ENCODE data around the gene PLEKHA1. TPM values are rescaled to one million over a fixed set of nuclear protein-coding genes. Genes with fewer than 3 reads are reported as not detected.

PLEKHA1 gene
- total RNA-seq, 1 experiment from 2014 or later = 30.6 TPM

DNA sequence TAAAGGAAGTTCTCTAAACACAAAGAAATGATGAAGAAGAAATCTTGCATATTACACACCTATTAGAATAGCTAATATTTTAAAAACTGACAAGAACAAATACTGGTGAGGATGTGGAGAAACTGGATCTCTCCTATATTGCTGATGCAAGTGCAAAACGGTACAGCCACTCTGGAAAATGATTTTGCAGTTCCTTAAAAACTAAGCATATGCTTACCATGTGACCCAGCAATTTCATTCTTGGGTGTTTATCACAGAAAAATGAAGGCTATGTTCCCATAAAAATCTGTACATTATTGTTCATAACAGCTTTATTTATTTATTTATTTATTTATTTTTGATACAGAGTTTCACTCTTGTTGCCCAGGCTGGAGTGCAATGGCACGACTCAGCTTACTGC, 14.9 kb upstream of the PLEKHA1 start:
- H3K36me3 ChIP-seq (ENCODE audit: control insufficient read depth in 1 of 2, insufficient read depth in 2 of 2, low read length in 2 of 2) = no peaks in the 10 kb centered on the region
- BruUV-seq (replicated peaks) = no TSS peak
- no peaks in the 10 kb centered on the region for H3K4me1 ChIP-seq (ENCODE audit: control insufficient read depth in 1 of 2, insufficient read depth in 2 of 2, low read length in 2 of 2)
- ChIA-PET CTCF (interaction anchor here (1.4 kb wide), 1 partner anchor 206 kb away, joined by 3 read pairs; no protein-coding TSS in a partner anchor), POLR2A (no interaction called here), RAD21 (ENCODE audit: low non-redundant PET in 1 of 2, low total read pairs in 2 of 2, uncharacterized antibody in 2 of 2, unreplicated experiment in 2 of 2) (no interaction called here)
- H3K27ac ChIP-seq (ENCODE audit: low read depth, low read length) = no peak overlapping the region
- intact Hi-C loops (cut with micrococcal nuclease) = no loop called here
- DNase-seq (ENCODE audit: low read depth, low spot score) = no peak
- no peak overlapping the region for H3K4me2 ChIP-seq (ENCODE audit: low read length)
- TF ChIP-seq EZH2phosphoT487 (IDR thresholded peaks at IDR 0.05; ENCODE audit: borderline replicate concordance) (no peak), ZFX (IDR thresholded peaks at IDR 0.05) (no peak), CBX3 (IDR thresholded peaks at IDR 0.05; ENCODE audit: low read depth) (no peak), SIN3A (IDR thresholded peaks at IDR 0.05; ENCODE audit: low read depth) (no peak), ZNF274 (IDR thresholded peaks at IDR 0.05; ENCODE audit: low read depth, low read length) (no peak)
- H3K79me2 ChIP-seq (ENCODE audit: insufficient read depth, low read length) = no peaks in the 10 kb centered on the region
- no peak overlapping the region for H3K4me3 ChIP-seq (replicated peaks in 1 of 2; ENCODE audit: low read depth in 1 of 2, low read length in 2 of 2)
- H3K9me2 ChIP-seq (ENCODE audit: insufficient read depth) = no peaks in the 10 kb centered on the region
- no peak overlapping the region for H2AFZ ChIP-seq (ENCODE audit: low read depth, low read length, poor library complexity, severe bottlenecking)
- ATAC-seq = no peak
- no peaks in the 10 kb centered on the region for H4K20me1 ChIP-seq (ENCODE audit: insufficient read depth)
- no peak overlapping the region for H3K9ac ChIP-seq (ENCODE audit: low read length)
- no peaks in the 10 kb centered on the region for H3K27me3 ChIP-seq (ENCODE audit: insufficient read depth, low read length)
- H3K9me3 ChIP-seq (ENCODE audit: control insufficient read depth in 1 of 2, insufficient read depth in 1 of 2, low read depth in 1 of 2, low read length in 2 of 2) = no peaks in the 10 kb centered on the region

- Histone ChIP-seq H3K79me2 (ENCODE audit: insufficient read depth, low read length) (no peaks in the 10 kb centered on the region), H2AFZ (ENCODE audit: low read depth, low read length, poor library complexity, severe bottlenecking) (no peak overlapping the region), H3K9ac (ENCODE audit: low read length) (no peak overlapping the region), H3K27me3 (ENCODE audit: insufficient read depth, low read length) (no peaks in the 10 kb centered on the region), H3K9me3 (ENCODE audit: control insufficient read depth in 1 of 2, insufficient read depth in 1 of 2, low read depth in 1 of 2, low read length in 2 of 2) (no peaks in the 10 kb centered on the region), H3K36me3 (ENCODE audit: control insufficient read depth in 1 of 2, insufficient read depth in 2 of 2, low read length in 2 of 2) (no peaks in the 10 kb centered on the region), H3K9me2 (ENCODE audit: insufficient read depth) (no peaks in the 10 kb centered on the region), H3K4me1 (ENCODE audit: control insufficient read depth in 1 of 2, insufficient read depth in 2 of 2, low read length in 2 of 2) (no peaks in the 10 kb centered on the region), H3K27ac (ENCODE audit: low read depth, low read length) (no peak overlapping the region), H3K4me2 (ENCODE audit: low read length) (no peak overlapping the region), H3K4me3 (replicated peaks in 1 of 2; ENCODE audit: low read depth in 1 of 2, low read length in 2 of 2) (no peak overlapping the region), H4K20me1 (ENCODE audit: insufficient read depth) (no peaks in the 10 kb centered on the region)
- POLR2A ChIA-PET = no interaction called here
- intact Hi-C loops (cut with micrococcal nuclease) = no loop called here
- RAD21 ChIA-PET (ENCODE audit: low non-redundant PET in 1 of 2, low total read pairs in 2 of 2, uncharacterized antibody in 2 of 2, unreplicated experiment in 2 of 2) = no interaction called here
- no TSS peak for BruUV-seq (replicated peaks)
- TF ChIP-seq EZH2phosphoT487 (IDR thresholded peaks at IDR 0.05; ENCODE audit: borderline replicate concordance) (no peak), YY1 (IDR thresholded peaks at IDR 0.05; ENCODE audit: extremely low read depth, insufficient replicate concordance, low read depth, low read length) (no peak), SIN3A (IDR thresholded peaks at IDR 0.05; ENCODE audit: low read depth) (no peak), CEBPB (IDR thresholded peaks at IDR 0.05; ENCODE audit: low read depth) (no peak), FOSL1 (IDR thresholded peaks at IDR 0.05; ENCODE audit: low read depth) (no peak), EZH2 (IDR thresholded peaks at IDR 0.05) (no peak), CBX3 (IDR thresholded peaks at IDR 0.05; ENCODE audit: low read depth) (no peak), CTCF (IDR thresholded peaks at IDR 0.05 in 2 of 3, conservative IDR thresholded peaks at IDR 0.05 in 1 of 3; ENCODE audit: borderline replicate concordance in 1 of 3, insufficient read depth in 1 of 3, low read depth in 2 of 3, low read length in 2 of 3) (no peak), SP1 (IDR thresholded peaks at IDR 0.05; ENCODE audit: low read depth) (no peak), POLR2AphosphoS5 (IDR thresholded peaks at IDR 0.05; ENCODE audit: low read depth, low read length) (no peak), POLR2A (IDR thresholded peaks at IDR 0.05; ENCODE audit: borderline replicate concordance, extremely low read depth, insufficient read depth, insufficient read length) (no peak)
- TF ChIP-seq, protein P1, sequence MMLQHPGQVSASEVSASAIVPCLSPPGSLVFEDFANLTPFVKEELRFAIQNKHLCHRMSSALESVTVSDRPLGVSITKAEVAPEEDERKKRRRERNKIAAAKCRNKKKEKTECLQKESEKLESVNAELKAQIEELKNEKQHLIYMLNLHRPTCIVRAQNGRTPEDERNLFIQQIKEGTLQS (IDR thresholded peaks at IDR 0.05) = no peak
- TF ChIP-seq, protein P2, sequence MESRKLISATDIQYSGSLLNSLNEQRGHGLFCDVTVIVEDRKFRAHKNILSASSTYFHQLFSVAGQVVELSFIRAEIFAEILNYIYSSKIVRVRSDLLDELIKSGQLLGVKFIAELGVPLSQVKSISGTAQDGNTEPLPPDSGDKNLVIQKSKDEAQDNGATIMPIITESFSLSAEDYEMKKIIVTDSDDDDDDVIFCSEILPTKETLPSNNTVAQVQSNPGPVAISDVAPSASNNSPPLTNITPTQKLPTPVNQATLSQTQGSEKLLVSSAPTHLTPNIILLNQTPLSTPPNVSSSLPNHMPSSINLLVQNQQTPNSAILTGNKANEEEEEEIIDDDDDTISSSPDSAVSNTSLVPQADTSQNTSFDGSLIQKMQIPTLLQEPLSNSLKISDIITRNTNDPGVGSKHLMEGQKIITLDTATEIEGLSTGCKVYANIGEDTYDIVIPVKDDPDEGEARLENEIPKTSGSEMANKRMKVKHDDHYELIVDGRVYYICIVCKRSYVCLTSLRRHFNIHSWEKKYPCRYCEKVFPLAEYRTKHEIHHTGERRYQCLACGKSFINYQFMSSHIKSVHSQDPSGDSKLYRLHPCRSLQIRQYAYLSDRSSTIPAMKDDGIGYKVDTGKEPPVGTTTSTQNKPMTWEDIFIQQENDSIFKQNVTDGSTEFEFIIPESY (IDR thresholded peaks at IDR 0.05; ENCODE audit: extremely low read depth, insufficient replicate concordance, low read length) = no peak
- ATAC-seq (no peak), DNase-seq (ENCODE audit: low read depth, low spot score) (no peak)
- CTCF ChIA-PET = interaction anchor here (1.4 kb wide), 1 partner anchor 204 kb away, joined by 3 read pairs; no protein-coding TSS in a partner anchor
Observed at GRCh38 chr10:122361046-122361445, 13.5 kb upstream of the PLEKHA1 start.
